A549 (cell line): ENCODE results near the gene FOXO1.

Source experiments
- CTCF ChIP-seq: fragments of >200 bp; sonication (Bioruptor Twin); formaldehyde crosslinking; IDR thresholded peaks from 3 replicates; pipeline ENCODE4 v1.5.1; 2016
- EP300 ChIP-seq, 2 experiments: fragments of >200 bp; sonication (Bioruptor Twin); formaldehyde crosslinking; IDR thresholded peaks; 2 replicates in 1 of 2; 3 replicates in 1 of 2; pipeline ENCODE4 v1.6.1; 2016 to 2017
- ESRRA ChIP-seq: fragments of 150-350 bp; IDR thresholded peaks from 2 replicates; pipeline ENCODE4 v1.6.1; 2014; ENCODE audit warnings: mild to moderate bottlenecking, low read length, borderline replicate concordance
- FOSL2 ChIP-seq, 2 experiments: fragments of 450-650 bp in 1 of 2; fragments of >200 bp in 1 of 2; sonication (Bioruptor Twin) in 1 of 2; formaldehyde crosslinking; IDR thresholded peaks; 2 replicates each; pipeline versions ENCODE4 v1.5.0 to v1.6.1; 2016 to 2020; ENCODE audit warnings: mild to moderate bottlenecking in 1 of 2, moderate library complexity in 1 of 2
- HMGXB4 ChIP-seq: fragments of 250-450 bp; sonication (Bioruptor Pico); IDR thresholded peaks from 2 replicates; pipeline ENCODE4 v1.5.0; 2021; ENCODE audit warnings: mild to moderate bottlenecking, moderate library complexity, borderline replicate concordance
- KDM1A ChIP-seq: fragments of 200-600 bp; sonication (generic); IDR thresholded peaks from 2 replicates; pipeline ENCODE4 v1.6.1; 2016; ENCODE audit warnings: low read depth, mild to moderate bottlenecking
- MAX ChIP-seq: IDR thresholded peaks from 2 replicates; pipeline ENCODE4 v1.6.1; 2012
- NPAS2 ChIP-seq: fragments of 250-450 bp; sonication (Bioruptor Pico); IDR thresholded peaks from 2 replicates; pipeline ENCODE4 v1.8.0; 2022; ENCODE audit warnings: mild to moderate bottlenecking, moderate library complexity, borderline replicate concordance
- POLR2A ChIP-seq: IDR thresholded peaks from 2 replicates; pipeline ENCODE4 v1.6.1; 2012; ENCODE audit warnings: mild to moderate bottlenecking, low read length
- RAD21 ChIP-seq, 2 experiments: fragments of >200 bp in 1 of 2; sonication (Bioruptor Twin) in 1 of 2; formaldehyde crosslinking in 1 of 2; IDR thresholded peaks in 1 of 2; conservative IDR thresholded peaks in 1 of 2; 2 replicates in 1 of 2; 3 replicates in 1 of 2; pipeline ENCODE4 v1.6.1; 2012 to 2018; ENCODE audit warnings: inconsistent platforms in 1 of 2
- REST ChIP-seq: fragments of 200-600 bp; sonication (generic); IDR thresholded peaks from 2 replicates; pipeline ENCODE4 v1.6.1; 2016; ENCODE audit warnings: antibody characterized with exemption, mild to moderate bottlenecking, moderate library complexity
- RFX5 ChIP-seq: fragments of 450-650 bp; IDR thresholded peaks from 2 replicates; pipeline ENCODE4 v1.7.1; 2014; ENCODE audit warnings: antibody characterized with exemption, mild to moderate bottlenecking, moderate library complexity
- ZNF302 ChIP-seq: fragments of 250-450 bp; sonication (Bioruptor Pico); IDR thresholded peaks from 2 replicates; pipeline ENCODE4 v1.9.0; 2021; ENCODE audit warnings: inconsistent platforms, mild to moderate bottlenecking, moderate library complexity
- TF ChIP-seq, protein P1 (sequence below): fragments of 150-350 bp; IDR thresholded peaks from 2 replicates; pipeline ENCODE4 v1.6.1; 2014; ENCODE audit warnings: low read depth, mild to moderate bottlenecking, low read length

DNA sequence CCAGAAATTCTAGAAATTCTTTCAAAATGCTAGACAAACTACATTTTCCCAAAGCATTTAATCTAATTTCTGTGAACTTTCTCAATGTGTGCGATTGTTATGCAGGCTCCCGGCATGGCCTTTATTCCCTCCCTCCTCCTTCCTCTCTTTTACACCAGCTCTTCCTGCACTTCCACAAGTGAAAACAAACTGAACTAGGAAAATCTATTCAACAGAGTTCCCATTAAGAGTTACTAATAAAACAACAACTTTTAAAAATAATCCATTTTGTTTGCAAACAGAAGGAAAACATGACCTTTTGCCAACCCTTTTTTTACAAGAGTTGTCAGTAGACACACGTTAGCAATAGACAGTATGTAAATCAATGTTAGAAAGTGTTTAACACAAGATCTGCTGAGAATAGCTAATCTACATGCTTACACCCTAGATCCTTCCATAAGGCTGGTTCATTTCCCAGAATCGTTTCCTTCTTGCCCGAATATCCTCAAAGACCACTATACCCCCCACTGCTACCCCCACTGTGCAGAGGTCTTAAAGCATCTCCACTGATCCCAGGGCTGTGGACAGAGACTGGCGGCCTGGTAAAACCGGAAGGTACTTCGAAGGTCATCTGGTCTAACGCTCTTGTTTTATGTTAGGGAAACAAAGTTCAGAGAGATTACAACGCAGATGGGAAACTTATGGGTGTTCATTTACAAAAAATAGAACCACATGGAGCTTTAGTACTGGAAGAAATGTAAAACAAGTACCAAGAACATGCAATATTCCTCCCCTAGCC lies 98.0 kb downstream of the FOXO1 start:
- TF ChIP-seq ZNF302: no peak
- no peak for TF ChIP-seq RFX5
- TF ChIP-seq REST: no peak
- no peak for TF ChIP-seq FOSL2 (IDR thresholded peaks at IDR 0.05)
- TF ChIP-seq FOSL2 (CRISPR knock-in tag; IDR thresholded peaks at IDR 0.05): no peak
- no peak for TF ChIP-seq POLR2A
- TF ChIP-seq CTCF: no peak
- TF ChIP-seq, protein P1, sequence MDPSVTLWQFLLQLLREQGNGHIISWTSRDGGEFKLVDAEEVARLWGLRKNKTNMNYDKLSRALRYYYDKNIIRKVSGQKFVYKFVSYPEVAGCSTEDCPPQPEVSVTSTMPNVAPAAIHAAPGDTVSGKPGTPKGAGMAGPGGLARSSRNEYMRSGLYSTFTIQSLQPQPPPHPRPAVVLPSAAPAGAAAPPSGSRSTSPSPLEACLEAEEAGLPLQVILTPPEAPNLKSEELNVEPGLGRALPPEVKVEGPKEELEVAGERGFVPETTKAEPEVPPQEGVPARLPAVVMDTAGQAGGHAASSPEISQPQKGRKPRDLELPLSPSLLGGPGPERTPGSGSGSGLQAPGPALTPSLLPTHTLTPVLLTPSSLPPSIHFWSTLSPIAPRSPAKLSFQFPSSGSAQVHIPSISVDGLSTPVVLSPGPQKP: no peak
- TF ChIP-seq EP300 (IDR thresholded peaks at IDR 0.05): no peak
- TF ChIP-seq ESRRA: no peak
- TF ChIP-seq KDM1A: no peak
- TF ChIP-seq RAD21 (conservative IDR thresholded peaks at IDR 0.05 in 1 of 2, IDR thresholded peaks at IDR 0.05 in 1 of 2): no peak
- no peak for TF ChIP-seq NPAS2 (CRISPR knock-in tag)
- TF ChIP-seq MAX: no peak
- TF ChIP-seq HMGXB4 (CRISPR knock-in tag): no peak
